Measurements from ENCODE around the gene CLSTN2. TPM values are rescaled to one million over a fixed set of nuclear protein-coding genes. Genes with fewer than 3 reads are reported as not detected.

Gene CLSTN2
- polyA plus RNA-seq, 3 donors: not detected

GRCh38 chr3:140274429-140274828, 339.4 kb downstream of the CLSTN2 start:
- intact Hi-C loops (cut with micrococcal nuclease): no loop called here

DNA sequence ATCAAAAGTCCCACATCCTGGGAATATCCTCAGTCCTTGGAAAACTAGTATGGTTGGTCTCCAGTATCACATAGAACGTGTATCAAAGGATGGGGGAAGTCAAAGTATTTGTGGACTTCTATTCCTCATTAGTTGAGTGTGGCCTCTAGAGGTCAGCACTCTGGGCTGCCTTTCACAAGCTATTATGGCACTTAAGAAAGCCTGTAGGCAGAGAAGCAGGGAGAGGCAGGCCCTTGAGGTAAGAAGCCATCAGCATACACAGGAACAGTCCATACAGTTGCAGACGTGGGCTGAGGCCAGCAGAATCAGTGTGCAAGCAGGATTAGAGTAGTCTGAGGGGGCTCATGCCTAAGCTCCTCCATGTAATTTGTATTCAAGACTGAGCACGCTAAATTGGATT, 341.7 kb downstream of the CLSTN2 start:
- H3K36me3 Mint-ChIP-seq: no peaks in the 10 kb centered on the region
- Histone ChIP-seq H3K9ac (ENCODE audit: insufficient read depth, low read length, poor library complexity, severe bottlenecking) (no peak overlapping the region), H3K27me3 (ENCODE audit: control insufficient read depth in 2 of 2, insufficient read depth in 2 of 2, low read length in 2 of 2) (no peaks in the 10 kb centered on the region), H3K4me3 (replicated peaks in 1 of 3; ENCODE audit: low read depth in 2 of 3, low read length in 3 of 3) (no peak overlapping the region), H3K79me2 (ENCODE audit: insufficient read depth, low read length) (no peaks in the 10 kb centered on the region), H4K20me1 (ENCODE audit: insufficient read depth, low read length) (no peaks in the 10 kb centered on the region), H3K4me2 (replicated peaks; ENCODE audit: extremely low read depth, low read length, poor library complexity, severe bottlenecking) (no peak overlapping the region), H3K4me1 (ENCODE audit: control insufficient read depth in 1 of 2, insufficient read depth in 2 of 2, low read length in 2 of 2) (no peaks in the 10 kb centered on the region), H3K27ac (ENCODE audit: low read depth in 1 of 2, low read length in 2 of 2) (no peak overlapping the region), H3K9me3 (replicated peaks in 1 of 2; ENCODE audit: control insufficient read depth in 1 of 2, insufficient read depth in 1 of 2, low read length in 2 of 2) (no peaks in the 10 kb centered on the region), H3K36me3 (replicated peaks in 1 of 2; ENCODE audit: control insufficient read depth in 1 of 2, insufficient read depth in 2 of 2, low read length in 2 of 2) (no peaks in the 10 kb centered on the region), H2AFZ (ENCODE audit: insufficient read depth, low read depth, low read length, poor library complexity, severe bottlenecking) (no peak overlapping the region)
- TF ChIP-seq CTCF (IDR thresholded peaks at IDR 0.05): no peak
- H3K27ac Mint-ChIP-seq: no peak overlapping the region
- intact Hi-C loops (cut with micrococcal nuclease): no loop called here
- H3K9me3 Mint-ChIP-seq: peaks cover 0 to 4% (median 0%) of the 10 kb centered on the region in 7 donors
- no peak for DNase-seq
- H3K4me1 Mint-ChIP-seq: no peaks in the 10 kb centered on the region
- no peak overlapping the region for H3K4me3 Mint-ChIP-seq
- WGBS (ENCODE audit: insufficient coverage): 54% methylated on average over 2 of the region's 3 CpGs
- peaks cover 2 to 4% (median 4%) of the 10 kb centered on the region in 3 donors for H3K27me3 Mint-ChIP-seq (ENCODE audit: low read depth in 3 of 3)

More at GRCh38 chr3:140274429-140274828, 339.4 kb downstream of the CLSTN2 start:
- H3K36me3 ChIP-seq (replicated peaks in 1 of 2; ENCODE audit: control insufficient read depth in 1 of 2, insufficient read depth in 2 of 2, low read length in 2 of 2): no peaks in the 10 kb centered on the region
- no peak overlapping the region for H2AFZ ChIP-seq (ENCODE audit: insufficient read depth, low read depth, low read length, poor library complexity, severe bottlenecking)
- no peaks in the 10 kb centered on the region for H4K20me1 ChIP-seq (ENCODE audit: insufficient read depth, low read length)
- H3K27ac ChIP-seq (ENCODE audit: low read depth in 1 of 2, low read length in 2 of 2): no peak overlapping the region
- no peak overlapping the region for H3K4me2 ChIP-seq (replicated peaks; ENCODE audit: extremely low read depth, low read length, poor library complexity, severe bottlenecking)
- DNase-seq: no peak
- no peaks in the 10 kb centered on the region for H3K9me3 ChIP-seq (replicated peaks in 1 of 2; ENCODE audit: control insufficient read depth in 1 of 2, insufficient read depth in 1 of 2, low read length in 2 of 2)
- H3K27ac Mint-ChIP-seq: no peak overlapping the region
- H3K79me2 ChIP-seq (ENCODE audit: insufficient read depth, low read length): no peaks in the 10 kb centered on the region
- H3K27me3 Mint-ChIP-seq (ENCODE audit: low read depth in 3 of 3): peaks cover 0 to 4% (median 4%) of the 10 kb centered on the region in 3 donors
- no peaks in the 10 kb centered on the region for H3K4me1 ChIP-seq (ENCODE audit: control insufficient read depth in 1 of 2, insufficient read depth in 2 of 2, low read length in 2 of 2)
- no peaks in the 10 kb centered on the region for H3K4me1 Mint-ChIP-seq
- H3K9ac ChIP-seq (ENCODE audit: insufficient read depth, low read length, poor library complexity, severe bottlenecking): no peak overlapping the region
- no peaks in the 10 kb centered on the region for H3K36me3 Mint-ChIP-seq
- 74% methylated on average over 5 of the region's 5 CpGs for WGBS (ENCODE audit: insufficient coverage)
- H3K4me3 Mint-ChIP-seq: no peak overlapping the region
- no peak for TF ChIP-seq CTCF (IDR thresholded peaks at IDR 0.05)
- no peaks in the 10 kb centered on the region for H3K27me3 ChIP-seq (ENCODE audit: control insufficient read depth in 2 of 2, insufficient read depth in 2 of 2, low read length in 2 of 2)
- H3K4me3 ChIP-seq (replicated peaks in 1 of 3; ENCODE audit: low read depth in 2 of 3, low read length in 3 of 3): no peak overlapping the region
- H3K9me3 Mint-ChIP-seq: peaks cover 0 to 4% (median 0%) of the 10 kb centered on the region in 7 donors
